Left ventricle myocardium superior (tissue), 1 donor: ENCODE results near the gene HERPUD2. TPM values are rescaled to one million over a fixed set of nuclear protein-coding genes. Genes with fewer than 3 reads are reported as not detected.

Experiments used
- ATAC-seq: fragments of 200-7000 bp; cut with Tn5 transposase; one replicate; pipeline ENCODE4 v1.9.1; 2020; ENCODE audit warnings: mild to moderate bottlenecking, moderate library complexity
- DNase-seq: peaks from one replicate; pipeline ENCODE4 v3.0.0-alpha.2; 2020
- intact Hi-C: fragments of 100-400 bp; cut with micrococcal nuclease; formaldehyde crosslinking; loops from one replicate; pipeline ENCODE4 v1.11.0; 2022
- long read RNA-seq: library from polyadenylated mRNA; unstranded; transcript quantifications from one replicate; pipeline ENCODE4 v2.0.0, GENCODE V29; 2021
- total RNA-seq: library from RNA; stranded (reverse); fragmentation: NEBNext Ultra II Directional; extraction: Animal tissue kit (Norgen Biotek cat#: 25700); gene quantifications from one replicate; pipeline ENCODE4 v1.2.1, GENCODE V29; 2021
- donor health status: DM: no; HTN: yes; CAD: no; lungs with severe emphysema.

The HERPUD2 gene, protein sequence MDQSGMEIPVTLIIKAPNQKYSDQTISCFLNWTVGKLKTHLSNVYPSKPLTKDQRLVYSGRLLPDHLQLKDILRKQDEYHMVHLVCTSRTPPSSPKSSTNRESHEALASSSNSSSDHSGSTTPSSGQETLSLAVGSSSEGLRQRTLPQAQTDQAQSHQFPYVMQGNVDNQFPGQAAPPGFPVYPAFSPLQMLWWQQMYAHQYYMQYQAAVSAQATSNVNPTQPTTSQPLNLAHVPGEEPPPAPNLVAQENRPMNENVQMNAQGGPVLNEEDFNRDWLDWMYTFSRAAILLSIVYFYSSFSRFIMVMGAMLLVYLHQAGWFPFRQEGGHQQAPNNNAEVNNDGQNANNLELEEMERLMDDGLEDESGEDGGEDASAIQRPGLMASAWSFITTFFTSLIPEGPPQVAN
- 15.0 TPM for total RNA-seq
- long read RNA-seq, transcript HERPUD2-202 (8 exons, 3,057 nt), result major isoform, 17 of 26 reads
- long read RNA-seq, partial matches to known transcripts, result 1 of 26 reads
- long read RNA-seq, other reads (novel, unspliced or antisense), result 7 of 26 reads

DNA sequence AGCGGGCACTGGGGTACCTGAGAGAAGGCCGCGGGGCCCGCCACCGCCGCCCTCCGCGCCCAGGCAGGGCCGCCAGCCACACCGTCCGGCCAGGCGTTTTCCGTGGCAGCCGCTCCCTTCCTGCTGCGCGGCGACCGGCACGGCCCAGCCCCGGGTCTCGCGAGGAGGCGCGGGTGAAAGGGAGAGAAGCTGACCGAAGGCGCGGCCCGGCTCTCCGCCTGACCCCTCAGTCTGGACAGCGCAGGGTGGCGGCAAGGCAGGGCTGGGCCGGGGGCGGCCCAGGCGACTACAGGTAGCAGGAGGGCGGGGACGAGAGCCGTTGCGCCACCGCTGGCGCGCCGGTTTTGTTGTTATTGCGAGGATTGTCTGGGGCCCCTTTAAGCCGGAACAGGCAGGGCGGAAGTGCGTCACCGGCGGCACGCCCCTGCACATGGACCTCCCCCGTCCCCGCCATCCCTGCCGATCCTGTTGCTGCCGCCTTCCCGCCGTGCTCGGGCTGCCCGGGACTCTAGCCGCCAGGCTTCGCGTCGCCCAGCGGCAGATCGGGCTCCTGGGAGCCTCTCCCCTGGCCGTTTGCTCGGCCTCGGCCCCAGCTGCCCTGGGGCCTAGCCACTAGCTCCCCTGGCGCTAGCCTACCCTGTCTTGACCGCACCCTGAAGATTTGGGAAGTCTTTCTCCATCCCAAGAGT, at the start of gene HERPUD2:
Gene HERPUD2, minus strand, starts transcription at position 352 of the 689 bp plus-strand sequence. CDS start 805 bp downstream, outside the sequence.
- intact Hi-C loops, result no loop called here
- ATAC-seq (peak; percentile 96), DNase-seq (peak; percentile 96)

DNA sequence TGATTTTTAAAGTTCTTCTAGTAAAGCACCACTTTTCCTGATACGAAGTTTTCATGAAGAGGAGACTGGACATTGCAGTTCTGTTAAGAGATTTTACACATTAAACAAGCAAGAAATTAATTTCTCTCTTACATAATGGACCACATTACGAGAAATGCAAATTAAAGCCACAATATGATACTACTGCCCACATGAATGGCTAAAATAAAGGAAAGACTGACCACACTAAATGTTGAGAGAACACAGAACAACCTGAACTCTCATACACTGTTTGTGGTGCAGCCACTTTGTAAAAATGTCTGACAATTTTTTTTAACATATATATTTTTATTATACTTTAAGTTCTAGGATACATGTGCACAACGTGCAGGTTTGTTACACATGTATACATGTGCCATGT, 44.0 kb upstream of the HERPUD2 start:
- ATAC-seq, result no peak
- no peak for DNase-seq
- intact Hi-C loops, result no loop called here

DNA sequence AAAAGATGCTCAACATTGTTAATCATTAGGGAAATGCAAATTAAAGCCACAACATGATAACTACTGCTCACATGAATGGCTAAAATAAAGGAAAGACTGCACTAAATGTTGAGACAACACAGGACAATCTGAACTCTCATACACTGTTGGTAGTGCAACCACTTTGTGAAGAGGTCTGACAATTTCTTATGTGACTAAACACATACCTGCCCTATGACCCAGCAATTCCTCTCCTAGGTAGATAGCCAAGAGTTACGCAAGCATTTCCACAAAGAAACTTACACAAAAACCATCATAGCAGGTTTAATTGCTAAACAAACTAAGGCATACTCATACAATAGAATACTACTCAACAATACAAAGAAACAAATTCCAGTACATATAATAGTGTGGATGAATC, 41.8 kb upstream of the HERPUD2 start:
- DNase-seq (no peak), ATAC-seq (no peak)
- intact Hi-C loops, result no loop called here

DNA sequence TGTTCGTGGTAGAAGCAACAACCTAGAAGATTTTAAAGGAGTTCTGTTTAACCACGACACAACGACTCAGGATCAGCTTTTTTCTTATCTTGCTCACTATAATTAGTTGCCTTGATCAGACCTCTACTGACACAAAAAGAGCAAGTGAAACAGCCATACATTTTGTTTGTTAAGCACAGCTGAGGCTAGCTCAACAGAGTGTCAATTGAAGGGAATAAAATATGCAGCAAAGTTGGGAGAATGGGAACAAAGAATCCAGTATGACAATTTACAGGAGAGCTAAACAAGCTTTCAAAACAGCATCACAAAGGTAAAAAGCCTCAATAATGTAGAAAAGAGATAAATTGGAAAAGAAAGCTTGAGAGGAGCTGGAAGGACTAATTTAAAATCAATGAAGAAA, 40.5 kb upstream of the HERPUD2 start:
- intact Hi-C loops, result no loop called here
- no peak for ATAC-seq
- DNase-seq, result no peak

DNA sequence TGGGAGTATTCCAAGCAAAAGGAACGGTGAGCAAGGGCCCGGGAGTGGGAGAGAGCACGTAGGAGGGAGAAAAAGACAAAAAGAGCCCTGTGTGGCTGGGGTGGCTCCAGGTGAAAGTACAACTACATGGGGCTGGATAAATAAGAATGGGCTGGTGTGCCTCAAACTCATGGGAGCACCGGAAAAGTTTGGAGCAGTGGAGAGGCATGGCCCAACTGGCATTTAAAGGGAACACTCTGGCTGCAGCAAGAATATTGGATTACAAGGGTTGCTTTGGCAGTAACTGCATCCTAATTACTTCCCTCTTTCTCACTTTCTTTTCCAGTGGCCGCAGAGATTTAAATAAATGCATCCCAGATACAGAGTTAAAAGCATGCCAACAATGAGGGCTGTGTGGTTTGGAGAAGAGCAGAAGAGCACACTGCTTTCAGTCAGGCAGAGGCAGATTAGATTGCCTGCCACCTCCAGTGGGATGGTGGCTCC, 39.1 kb upstream of the HERPUD2 start:
- DNase-seq, result no peak
- ATAC-seq, result peak; percentile 46
- intact Hi-C loops, result no loop called here

DNA sequence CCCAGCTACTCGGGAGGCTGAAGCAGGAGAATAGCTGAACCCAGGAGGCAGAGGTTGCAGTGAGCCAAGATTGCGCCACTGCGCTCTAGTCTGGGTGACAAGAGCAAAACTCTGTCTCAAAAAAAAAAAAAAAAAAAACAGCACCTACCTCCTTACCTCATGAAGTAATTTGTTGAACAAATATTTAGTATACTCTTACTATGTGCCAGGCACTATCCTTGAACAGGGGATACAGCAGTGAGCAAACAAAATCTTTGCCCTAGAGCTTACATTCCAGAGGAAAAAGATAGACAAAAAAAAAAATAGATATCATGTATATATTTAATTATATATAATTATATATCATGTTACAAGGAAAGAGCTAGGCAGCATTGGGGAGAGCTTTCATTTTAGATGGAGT, 36.4 kb upstream of the HERPUD2 start:
- ATAC-seq (no peak), DNase-seq (no peak)
- intact Hi-C loops, result no loop called here

DNA sequence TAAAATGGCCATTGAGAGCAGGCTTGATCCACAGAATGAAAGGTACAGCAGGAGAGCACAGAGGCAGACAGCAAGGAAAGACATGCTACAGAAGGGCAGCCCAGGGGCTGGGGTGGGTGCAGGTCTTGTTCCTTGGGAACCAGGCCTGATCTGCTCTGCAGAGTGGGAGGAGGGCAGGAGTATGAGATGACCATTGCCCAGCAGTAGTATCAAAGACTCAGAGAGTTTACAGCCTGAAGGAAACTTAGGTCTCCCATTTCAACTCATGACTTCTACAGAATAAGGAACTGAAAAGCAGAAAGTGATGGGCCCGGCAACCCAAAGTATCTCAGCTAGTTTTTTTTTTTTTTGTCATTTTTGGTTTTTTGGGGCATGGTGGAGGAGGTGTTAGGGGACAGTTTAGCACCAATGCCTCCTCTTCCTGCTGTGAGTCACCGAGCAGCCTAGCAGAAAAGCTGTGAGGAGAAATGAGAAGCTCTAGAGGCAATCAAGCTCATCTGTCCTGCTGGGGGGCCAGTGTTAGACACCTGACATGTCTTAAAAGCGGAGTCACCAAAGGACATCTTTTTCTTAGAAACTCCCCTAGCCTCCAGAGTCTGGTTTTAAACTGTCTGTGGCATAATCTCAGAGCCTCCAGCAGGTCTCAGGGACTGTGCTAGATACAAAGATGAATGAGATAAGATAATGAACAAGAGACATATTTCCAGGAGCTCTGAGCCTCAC, 34.3 kb upstream of the HERPUD2 start:
- intact Hi-C loops, result no loop called here
- ATAC-seq, result peak; percentile 53
- no peak for DNase-seq

DNA sequence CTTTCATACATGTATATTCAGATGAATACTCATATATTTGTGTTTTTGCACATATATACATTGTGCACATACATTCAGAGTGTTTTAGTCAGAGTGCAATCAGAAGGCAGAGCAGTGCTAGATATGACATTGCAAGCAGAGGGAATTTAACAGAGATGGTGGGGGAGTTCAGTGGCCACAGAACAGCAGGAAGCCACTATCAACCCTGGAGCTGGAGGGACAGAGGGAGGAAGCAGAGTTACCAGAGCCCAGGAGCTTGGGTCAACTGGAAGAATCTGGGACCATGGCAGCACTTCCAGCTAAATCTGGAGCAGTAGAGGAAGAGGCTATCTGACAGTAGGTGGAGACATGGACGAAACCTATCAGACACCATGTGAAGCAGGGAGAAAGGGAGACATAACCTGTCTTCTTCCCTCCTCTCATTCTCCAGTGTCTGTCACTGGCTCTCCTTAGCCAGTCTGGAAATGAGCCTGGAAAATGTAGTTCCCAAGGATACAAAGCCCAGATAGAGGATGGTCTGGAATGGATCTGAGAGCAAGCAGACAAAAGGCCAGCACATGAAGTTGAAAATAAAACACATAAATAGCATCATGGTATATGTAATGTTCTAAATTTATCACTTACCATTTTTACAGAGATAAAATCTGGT, 33.6 kb upstream of the HERPUD2 start:
- DNase-seq (no peak), ATAC-seq (peak; percentile 90)
- intact Hi-C loops, result no loop called here

DNA sequence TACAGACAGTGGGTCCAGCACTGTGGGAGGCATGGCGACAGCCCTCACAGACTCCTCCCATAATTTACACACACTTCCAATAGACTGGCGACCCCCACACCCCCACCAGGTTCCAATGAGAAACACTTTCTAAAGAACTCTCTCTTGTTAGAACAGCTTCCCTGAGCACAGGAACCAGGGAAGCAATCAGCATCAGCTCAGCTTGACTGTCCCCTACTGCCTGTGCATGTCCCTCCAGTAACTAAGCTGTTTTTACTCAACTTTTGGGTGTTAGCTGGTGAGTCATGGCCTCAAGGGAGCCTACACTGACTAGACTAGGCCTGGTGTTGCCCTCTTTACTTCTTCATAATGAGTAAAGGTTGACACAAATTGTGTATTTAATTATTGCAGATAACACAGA, 32.6 kb upstream of the HERPUD2 start:
- peak; percentile 60 for ATAC-seq
- no peak for DNase-seq
- intact Hi-C loops, result no loop called here

DNA sequence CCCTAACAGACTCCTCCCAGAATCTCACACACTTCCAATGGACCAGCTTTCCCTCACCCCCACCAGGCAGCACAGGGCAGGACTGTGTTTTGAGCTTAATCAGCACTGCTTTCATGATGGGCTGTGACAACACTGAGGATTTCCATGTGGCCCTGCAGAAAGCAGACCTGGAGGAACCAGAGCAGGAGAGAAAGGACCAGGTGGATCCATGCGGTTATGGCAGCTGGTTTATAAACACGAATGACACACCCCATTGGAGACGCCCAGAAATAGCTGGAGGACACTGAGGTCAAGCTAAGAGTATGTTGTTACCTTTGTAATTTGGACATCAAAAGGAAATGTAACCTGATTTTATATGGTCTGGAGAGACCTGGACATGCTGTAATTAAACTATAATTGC, 31.7 kb upstream of the HERPUD2 start:
- intact Hi-C loops, result no loop called here
- no peak for ATAC-seq
- no peak for DNase-seq

DNA sequence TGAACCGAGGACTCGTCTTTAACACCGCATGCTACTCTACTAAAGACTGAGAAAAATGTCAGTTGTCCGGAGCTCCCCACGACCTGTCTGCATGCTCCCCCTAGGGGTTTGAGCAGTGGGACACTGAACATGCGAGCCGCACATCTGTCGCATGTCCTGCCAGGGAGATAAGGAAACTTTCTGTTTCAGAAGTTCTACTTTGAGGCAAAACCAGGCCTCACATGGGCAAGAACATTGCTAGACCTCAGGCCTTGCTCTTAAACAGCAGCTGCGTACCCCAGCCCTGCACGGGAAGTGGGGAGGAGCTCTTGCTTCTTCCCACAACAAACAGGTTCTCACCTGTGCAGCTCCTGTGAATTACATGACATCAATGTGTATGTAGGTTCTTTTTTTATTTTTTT, 30.3 kb upstream of the HERPUD2 start:
- ATAC-seq (no peak), DNase-seq (no peak)
- intact Hi-C loops, result no loop called here

DNA sequence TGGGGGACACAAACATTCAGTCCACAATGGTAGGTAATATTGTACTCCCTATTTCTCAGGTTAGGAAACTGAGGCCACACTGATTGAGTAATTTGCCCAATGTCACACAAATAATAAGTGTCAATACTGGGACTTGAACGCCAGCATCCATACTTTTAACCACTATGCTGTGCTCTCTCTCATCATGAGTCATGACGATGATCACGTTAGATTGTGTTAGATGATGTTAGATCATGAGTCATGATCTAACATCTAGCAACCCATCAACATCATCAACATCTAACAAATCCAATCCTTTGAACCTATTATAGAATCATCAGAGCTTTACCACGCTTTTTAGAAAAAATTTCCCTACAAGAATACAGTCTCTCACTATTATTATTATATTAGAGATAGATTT, 28.1 kb upstream of the HERPUD2 start:
- ATAC-seq, result no peak
- intact Hi-C loops, result no loop called here
- no peak for DNase-seq

DNA sequence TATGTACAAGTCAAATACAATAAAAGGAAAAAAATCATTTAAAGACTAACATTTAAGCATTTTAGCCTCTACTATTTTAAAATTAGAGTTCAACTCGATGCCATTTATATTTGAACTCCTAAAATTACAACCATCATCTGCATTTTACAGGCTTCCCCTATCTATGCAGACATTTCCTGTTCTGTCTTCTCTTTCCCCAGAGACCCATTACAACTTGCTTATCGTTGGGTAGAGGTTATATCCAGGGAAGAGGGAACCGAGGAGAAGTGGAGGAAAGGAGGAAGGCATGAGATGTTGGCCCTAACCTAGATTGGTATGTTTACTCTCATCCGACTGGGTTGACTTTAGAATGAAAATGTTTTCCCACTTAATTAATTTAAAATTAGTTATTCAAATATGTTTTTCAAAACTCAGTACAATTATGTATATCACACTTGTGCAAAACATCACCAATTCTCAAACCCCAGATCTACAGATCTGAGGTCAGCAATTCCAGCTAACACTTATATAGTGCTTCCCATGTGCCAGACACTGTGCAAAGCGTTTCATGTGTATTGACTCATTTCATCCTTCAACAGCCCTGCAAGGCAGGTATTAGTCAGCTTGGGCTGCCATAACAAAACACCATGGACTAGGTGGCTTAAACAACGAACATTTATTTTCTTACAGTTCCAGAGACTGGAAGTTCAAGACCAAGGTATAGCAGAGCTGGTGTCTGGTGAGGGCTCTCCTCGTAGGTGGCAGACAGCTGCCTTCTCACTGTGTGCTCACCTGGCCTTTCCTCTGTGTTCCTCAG, 27.3 kb upstream of the HERPUD2 start:
- intact Hi-C loops, result no loop called here
- no peak for DNase-seq
- no peak for ATAC-seq

DNA sequence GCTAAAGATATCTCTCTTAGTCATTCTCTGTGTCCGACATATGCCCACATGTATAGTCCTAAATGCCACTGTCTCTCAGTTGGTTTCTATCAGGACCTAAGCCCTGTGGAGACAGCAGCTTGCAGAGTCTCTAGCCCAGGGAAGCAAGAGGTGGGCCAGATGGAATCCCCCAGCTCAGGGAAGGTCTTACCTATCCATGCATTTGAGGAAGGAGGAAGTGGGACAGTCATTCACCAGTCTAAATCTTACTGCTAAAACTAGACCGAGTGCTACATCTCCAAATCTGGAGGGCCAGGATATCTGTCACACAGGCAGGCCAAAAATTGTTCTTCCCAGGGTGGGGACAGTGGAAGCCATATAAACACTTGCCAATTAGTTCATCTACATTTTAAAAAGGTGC, 26.4 kb upstream of the HERPUD2 start:
- ATAC-seq (no peak), DNase-seq (no peak)
- intact Hi-C loops, result no loop called here

DNA sequence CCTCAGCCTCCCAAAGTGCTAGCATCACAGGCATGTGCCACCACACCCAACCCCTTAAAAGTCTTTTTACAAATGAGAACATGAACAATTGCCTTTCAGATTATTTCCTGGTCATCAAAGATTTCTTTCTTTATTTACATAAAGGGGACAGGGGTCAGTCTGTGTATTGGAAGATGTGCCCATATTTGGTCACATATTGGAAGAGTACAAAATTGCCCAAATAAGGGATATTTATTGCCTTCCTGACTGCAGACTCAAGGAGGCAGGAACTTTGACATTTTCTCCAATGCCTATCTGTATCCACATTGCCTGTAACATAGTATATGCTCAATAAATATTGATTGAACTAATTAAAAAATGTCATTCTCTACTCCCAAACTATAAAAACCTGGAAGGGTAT, 25.9 kb upstream of the HERPUD2 start:
- DNase-seq, result no peak
- intact Hi-C loops, result no loop called here
- ATAC-seq, result no peak

DNA sequence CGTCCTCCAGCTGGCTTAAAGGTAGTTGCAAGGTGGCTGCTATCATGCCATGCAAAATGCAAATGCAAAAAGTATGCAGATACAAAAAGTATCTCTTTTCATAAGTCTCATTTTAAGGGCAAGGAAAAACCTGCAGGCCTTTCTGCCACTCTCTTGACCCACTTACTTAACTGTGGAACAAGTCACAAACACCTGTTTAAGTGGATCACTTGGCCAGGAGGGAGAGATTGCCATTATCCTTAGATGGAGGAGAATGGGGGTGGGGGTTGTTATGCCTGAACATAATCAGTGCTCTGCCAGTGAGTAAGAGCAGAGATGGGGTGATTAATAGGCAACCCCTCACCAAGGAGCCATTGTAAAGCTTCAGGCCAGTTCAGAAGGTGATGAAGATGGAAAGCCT, 25.1 kb upstream of the HERPUD2 start:
- ATAC-seq (no peak), DNase-seq (no peak)
- intact Hi-C loops, result no loop called here

DNA sequence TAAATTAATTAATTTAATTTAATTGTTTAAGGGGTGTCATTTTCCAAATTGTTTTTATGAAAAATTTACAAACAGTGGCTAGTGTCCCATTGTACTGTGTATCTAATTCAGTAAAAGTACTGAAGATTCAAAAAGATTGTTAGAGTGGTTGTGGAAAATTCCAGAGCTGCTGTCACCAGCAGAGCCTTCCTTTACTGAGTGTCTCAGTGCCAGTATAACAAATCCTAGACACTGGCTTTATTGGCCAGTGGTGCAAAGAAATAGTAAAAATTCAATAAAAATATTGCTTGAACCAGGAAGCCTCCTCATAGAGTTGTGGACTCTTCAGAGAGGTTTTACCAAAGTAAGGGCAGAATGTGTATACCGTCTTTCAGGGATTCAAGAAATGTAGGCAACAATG, 23.1 kb upstream of the HERPUD2 start:
- ATAC-seq (no peak), DNase-seq (no peak)
- intact Hi-C loops, result no loop called here

DNA sequence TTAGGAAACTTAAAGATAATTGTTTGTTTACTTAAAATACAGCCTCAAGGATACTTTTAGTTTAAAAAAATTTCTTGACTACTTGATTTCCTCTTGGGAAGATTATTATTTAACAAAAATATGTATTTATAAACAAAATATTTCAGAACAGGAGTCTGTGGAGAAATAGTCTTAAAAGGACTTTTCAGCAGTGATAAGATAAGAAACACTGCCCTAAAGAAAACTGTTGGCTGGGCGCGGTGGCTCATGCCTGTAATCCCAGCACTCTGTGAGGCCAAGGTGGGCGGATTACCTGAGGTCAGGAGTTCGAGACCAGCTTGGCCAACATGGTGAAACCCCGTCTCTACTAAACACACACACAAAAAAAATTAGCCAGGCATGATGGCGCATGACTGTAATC, 22.6 kb upstream of the HERPUD2 start:
- ATAC-seq (no peak), DNase-seq (no peak)
- intact Hi-C loops, result no loop called here

DNA sequence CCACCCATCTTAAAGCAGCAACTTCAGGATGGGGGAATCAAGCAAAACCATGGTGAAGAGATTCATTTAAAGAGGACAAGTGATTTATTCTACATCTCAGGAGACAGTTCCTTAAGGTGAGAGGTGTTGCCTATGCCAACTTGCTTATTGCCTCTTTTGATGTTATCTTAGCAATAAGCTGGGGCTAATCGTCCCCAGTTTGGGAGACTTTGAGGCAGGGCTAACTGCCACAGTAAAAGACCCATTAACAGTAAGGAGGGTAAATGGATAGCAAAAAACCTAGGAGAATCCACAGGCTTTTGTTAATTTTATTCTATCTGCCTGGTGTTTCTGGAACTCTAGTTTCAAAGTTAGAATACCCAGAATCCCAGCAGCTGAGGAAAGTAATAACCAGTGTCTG, 22.1 kb upstream of the HERPUD2 start:
- intact Hi-C loops, result no loop called here
- ATAC-seq, result no peak
- no peak for DNase-seq
